OCI-LY3 (cell line): ENCODE data around the gene BPTF.

Source experiments
- H2AFZ ChIP-seq: fragments of 200-600, 300-600 bp; shearing (Covaris generic); 2 replicates; pipeline ENCODE4 v1.6.0; 2014; ENCODE audit warnings: antibody characterized with exemption, low read depth, low read length
- H3K27ac ChIP-seq: fragments of 200-600, 300-600 bp; sonication (generic); 2 replicates; pipeline ENCODE4 v1.5.1; 2014; ENCODE audit warnings: mild to moderate bottlenecking, low read length, moderate library complexity, mixed read lengths
- H3K27me3 ChIP-seq: fragments of 200-600, 300-600 bp; sonication (generic); 2 replicates; pipeline ENCODE4 v1.6.1; 2014; ENCODE audit warnings: low read depth, low read length, mixed read lengths
- H3K36me3 ChIP-seq: fragments of 200-600, 300-600 bp; sonication (generic); replicated peaks from 2 replicates; pipeline ENCODE3; 2014; ENCODE audit warnings: low read depth, low read length, mixed read lengths
- H3K4me1 ChIP-seq: fragments of 300-600, 200-600 bp; sonication (generic); 2 replicates; pipeline ENCODE4 v1.6.1; 2014; ENCODE audit warnings: low read length, mixed read lengths
- H3K4me2 ChIP-seq: fragments of 200-600, 300-600 bp; sonication (generic); 2 replicates; pipeline ENCODE4 v1.6.1; 2014; ENCODE audit warnings: low read length, mixed read lengths
- H3K4me3 ChIP-seq: fragments of 300-600, 200-600 bp; sonication (generic); 2 replicates; pipeline ENCODE4 v1.5.1; 2014; ENCODE audit warnings: antibody characterized with exemption, mild to moderate bottlenecking, low read length, moderate library complexity
- H3K79me2 ChIP-seq: fragments of 300-600, 200-600 bp; shearing (Covaris generic); 2 replicates; pipeline ENCODE4 v1.6.1; 2014; ENCODE audit warnings: mild to moderate bottlenecking, low read length, mixed read lengths
- H3K9ac ChIP-seq: fragments of 300-600, 200-600 bp; shearing (Covaris generic); 2 replicates; pipeline ENCODE4 v1.6.0; 2014; ENCODE audit warnings: mild to moderate bottlenecking, low read length, moderate library complexity
- H3K9me3 ChIP-seq: fragments of 200-600, 300-600 bp; shearing (Covaris generic); 2 replicates; pipeline ENCODE4 v1.6.1; 2014; ENCODE audit warnings: low read length, mixed read lengths; ENCODE audit not compliant: insufficient read depth
- H4K20me1 ChIP-seq: fragments of 200-600, 300-600 bp; sonication (generic); 2 replicates; pipeline ENCODE4 v1.6.1; 2016; ENCODE audit warnings: low read length, mixed read lengths; ENCODE audit not compliant: insufficient read depth
- EZH2phosphoT487 ChIP-seq: fragments of 200-600 bp; shearing (Covaris generic); IDR thresholded peaks from 2 replicates; pipeline ENCODE4 v1.6.1; 2018; ENCODE audit warnings: antibody characterized with exemption, mixed run types, low read depth
- TF ChIP-seq, protein P1 (sequence below): fragments of 200-600, 300-600 bp; sonication (generic); IDR thresholded peaks from 2 replicates; pipeline ENCODE4 v1.5.1; 2014; ENCODE audit warnings: antibody characterized with exemption, low read length, low read depth

BPTF gene, protein sequence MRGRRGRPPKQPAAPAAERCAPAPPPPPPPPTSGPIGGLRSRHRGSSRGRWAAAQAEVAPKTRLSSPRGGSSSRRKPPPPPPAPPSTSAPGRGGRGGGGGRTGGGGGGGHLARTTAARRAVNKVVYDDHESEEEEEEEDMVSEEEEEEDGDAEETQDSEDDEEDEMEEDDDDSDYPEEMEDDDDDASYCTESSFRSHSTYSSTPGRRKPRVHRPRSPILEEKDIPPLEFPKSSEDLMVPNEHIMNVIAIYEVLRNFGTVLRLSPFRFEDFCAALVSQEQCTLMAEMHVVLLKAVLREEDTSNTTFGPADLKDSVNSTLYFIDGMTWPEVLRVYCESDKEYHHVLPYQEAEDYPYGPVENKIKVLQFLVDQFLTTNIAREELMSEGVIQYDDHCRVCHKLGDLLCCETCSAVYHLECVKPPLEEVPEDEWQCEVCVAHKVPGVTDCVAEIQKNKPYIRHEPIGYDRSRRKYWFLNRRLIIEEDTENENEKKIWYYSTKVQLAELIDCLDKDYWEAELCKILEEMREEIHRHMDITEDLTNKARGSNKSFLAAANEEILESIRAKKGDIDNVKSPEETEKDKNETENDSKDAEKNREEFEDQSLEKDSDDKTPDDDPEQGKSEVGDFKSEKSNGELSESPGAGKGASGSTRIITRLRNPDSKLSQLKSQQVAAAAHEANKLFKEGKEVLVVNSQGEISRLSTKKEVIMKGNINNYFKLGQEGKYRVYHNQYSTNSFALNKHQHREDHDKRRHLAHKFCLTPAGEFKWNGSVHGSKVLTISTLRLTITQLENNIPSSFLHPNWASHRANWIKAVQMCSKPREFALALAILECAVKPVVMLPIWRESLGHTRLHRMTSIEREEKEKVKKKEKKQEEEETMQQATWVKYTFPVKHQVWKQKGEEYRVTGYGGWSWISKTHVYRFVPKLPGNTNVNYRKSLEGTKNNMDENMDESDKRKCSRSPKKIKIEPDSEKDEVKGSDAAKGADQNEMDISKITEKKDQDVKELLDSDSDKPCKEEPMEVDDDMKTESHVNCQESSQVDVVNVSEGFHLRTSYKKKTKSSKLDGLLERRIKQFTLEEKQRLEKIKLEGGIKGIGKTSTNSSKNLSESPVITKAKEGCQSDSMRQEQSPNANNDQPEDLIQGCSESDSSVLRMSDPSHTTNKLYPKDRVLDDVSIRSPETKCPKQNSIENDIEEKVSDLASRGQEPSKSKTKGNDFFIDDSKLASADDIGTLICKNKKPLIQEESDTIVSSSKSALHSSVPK (N-terminal part only)

DNA sequence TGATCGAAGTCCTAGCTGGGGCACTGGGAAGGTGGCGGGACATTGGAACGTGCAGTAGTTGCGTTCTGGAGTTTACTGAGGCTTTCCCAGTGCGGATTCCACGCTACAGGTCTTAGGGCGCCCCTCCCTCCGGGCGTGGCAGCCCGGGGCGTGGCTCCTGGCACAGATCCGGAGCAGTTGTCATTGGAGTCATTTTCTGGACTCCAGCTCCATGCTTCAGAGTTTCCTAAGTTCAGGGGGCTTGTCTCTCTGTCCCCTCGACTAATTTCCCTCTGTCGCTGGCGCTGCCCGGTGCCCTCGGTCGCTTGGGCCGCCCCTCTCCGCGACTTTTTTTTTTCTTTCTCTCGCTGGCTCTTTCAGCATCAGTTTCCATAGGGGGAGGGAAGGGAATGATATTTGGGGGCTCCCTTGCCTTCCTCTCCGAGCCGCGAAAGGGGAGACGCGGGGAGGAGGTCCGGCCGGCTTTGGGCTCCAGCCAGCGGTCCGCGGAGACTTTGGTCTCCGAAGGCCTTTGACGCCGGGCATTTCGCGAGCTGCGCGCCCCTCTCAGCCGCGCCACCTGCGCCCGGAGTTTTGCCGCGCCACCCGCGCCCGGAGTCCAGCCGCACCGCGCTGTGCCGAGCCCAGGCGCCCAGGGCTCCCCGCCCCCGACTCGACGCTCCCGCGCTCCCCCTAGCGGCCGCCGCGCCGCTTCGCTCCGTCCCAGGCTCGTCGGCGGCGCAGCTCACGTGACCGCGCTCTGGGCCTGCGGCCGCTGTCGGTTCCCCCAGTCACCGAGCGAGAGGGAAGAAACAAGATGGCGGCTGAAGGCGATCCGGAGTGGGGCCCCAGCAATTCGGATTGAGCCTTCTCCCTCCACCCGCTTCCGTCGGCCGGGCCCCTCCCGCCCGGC is at the start of gene BPTF:
Gene BPTF, plus strand, starts transcription at position 769 of the 892 bp plus-strand sequence. CDS start 222 bp downstream, outside the sequence.
- Histone ChIP-seq H3K27ac (peak within 1 kb of the TSS; percentile 53), H2AFZ (peak within 1 kb of the TSS; percentile 66), H3K9me3 (no peaks in the 10 kb centered on the region), H3K4me2 (peak within 1 kb of the TSS; percentile 94), H3K4me3 (peak within 1 kb of the TSS; percentile 83), H3K36me3 (no peaks in the 10 kb centered on the region), H3K9ac (peak within 1 kb of the TSS; percentile 84), H4K20me1 (peaks cover 13% of the 10 kb centered on the region; the same call in 1 of the 2 replicates), H3K4me1 (peaks cover 39% of the 10 kb centered on the region), H3K27me3 (peaks cover 18% of the 10 kb centered on the region), H3K79me2 (peaks cover 41% of the 10 kb centered on the region)
- no peak for TF ChIP-seq EZH2phosphoT487
- TF ChIP-seq, protein P1, sequence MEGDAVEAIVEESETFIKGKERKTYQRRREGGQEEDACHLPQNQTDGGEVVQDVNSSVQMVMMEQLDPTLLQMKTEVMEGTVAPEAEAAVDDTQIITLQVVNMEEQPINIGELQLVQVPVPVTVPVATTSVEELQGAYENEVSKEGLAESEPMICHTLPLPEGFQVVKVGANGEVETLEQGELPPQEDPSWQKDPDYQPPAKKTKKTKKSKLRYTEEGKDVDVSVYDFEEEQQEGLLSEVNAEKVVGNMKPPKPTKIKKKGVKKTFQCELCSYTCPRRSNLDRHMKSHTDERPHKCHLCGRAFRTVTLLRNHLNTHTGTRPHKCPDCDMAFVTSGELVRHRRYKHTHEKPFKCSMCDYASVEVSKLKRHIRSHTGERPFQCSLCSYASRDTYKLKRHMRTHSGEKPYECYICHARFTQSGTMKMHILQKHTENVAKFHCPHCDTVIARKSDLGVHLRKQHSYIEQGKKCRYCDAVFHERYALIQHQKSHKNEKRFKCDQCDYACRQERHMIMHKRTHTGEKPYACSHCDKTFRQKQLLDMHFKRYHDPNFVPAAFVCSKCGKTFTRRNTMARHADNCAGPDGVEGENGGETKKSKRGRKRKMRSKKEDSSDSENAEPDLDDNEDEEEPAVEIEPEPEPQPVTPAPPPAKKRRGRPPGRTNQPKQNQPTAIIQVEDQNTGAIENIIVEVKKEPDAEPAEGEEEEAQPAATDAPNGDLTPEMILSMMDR, result peak; percentile 66

- H4K20me1 ChIP-seq, result no peaks in the 10 kb centered on the region
- H3K36me3 ChIP-seq, result no peaks in the 10 kb centered on the region
- H3K27ac ChIP-seq, result no peak overlapping the region
- no peak overlapping the region for H3K9ac ChIP-seq
- peak overlapping the region; percentile 82 for H2AFZ ChIP-seq
- peak overlapping the region; percentile 10; the same call in 1 of the 2 replicates for H3K4me3 ChIP-seq
- H3K4me1 ChIP-seq, result no peaks in the 10 kb centered on the region
- TF ChIP-seq, protein P1, result peak; percentile 52
- no peak for TF ChIP-seq EZH2phosphoT487
- peak overlapping the region; percentile 39 for H3K4me2 ChIP-seq
- H3K9me3 ChIP-seq, result no peaks in the 10 kb centered on the region
- no peaks in the 10 kb centered on the region for H3K79me2 ChIP-seq
- no peaks in the 10 kb centered on the region for H3K27me3 ChIP-seq
Observed at GRCh38 chr17:67779098-67779672, 46.1 kb upstream of the BPTF start.

GRCh38 chr17:67784364-67785121 is 40.8 kb upstream of the BPTF start:
- Histone ChIP-seq H4K20me1 (no peaks in the 10 kb centered on the region), H3K79me2 (no peaks in the 10 kb centered on the region), H3K9ac (no peak overlapping the region), H3K27me3 (peaks cover 6% of the 10 kb centered on the region; the same call in 1 of the 2 replicates), H3K36me3 (no peaks in the 10 kb centered on the region), H2AFZ (no peak overlapping the region), H3K4me1 (no peaks in the 10 kb centered on the region), H3K4me3 (no peak overlapping the region), H3K9me3 (no peaks in the 10 kb centered on the region), H3K4me2 (no peak overlapping the region), H3K27ac (no peak overlapping the region)
- TF ChIP-seq, protein P1, result no peak
- TF ChIP-seq EZH2phosphoT487, result no peak
